Right lobe of liver (tissue), 6 donors: ENCODE results near the gene PDZRN4. TPM values are rescaled to one million over a fixed set of nuclear protein-coding genes. Genes with fewer than 3 reads are reported as not detected.

Experiments
- ATAC-seq, 4 donors: fragments of 200-7000 bp; cut with Tn5 transposase; one replicate each; pipeline ENCODE4 v1.9.1; 2020; ENCODE audit warnings: mild to moderate bottlenecking in 4 of 4, moderate library complexity in 4 of 4
- DNase-seq, 3 donors: peaks; one replicate each; pipeline ENCODE4 v3.0.0-alpha.2; 2020
- H3K27ac ChIP-seq, 3 donors: fragments of 200-600 bp; one replicate each; pipeline ENCODE4 v1.8.0; 2022
- H3K27me3 ChIP-seq, 2 donors: fragments of 200-600 bp; one replicate each; pipeline ENCODE4 v1.8.0; 2022
- H3K36me3 ChIP-seq, 4 donors: fragments of 200-600 bp; sonication (generic) in 1 of 4; one replicate each; pipeline versions ENCODE4 v1.5.1 to v1.8.0; 2017 to 2022; ENCODE audit warnings: control low read depth in 1 of 4
- H3K4me1 ChIP-seq, 4 donors: fragments of 200-600 bp; sonication (generic) in 1 of 4; one replicate each; pipeline versions ENCODE4 v1.5.1 to v1.8.0; 2017 to 2022; ENCODE audit warnings: control low read depth in 1 of 4
- H3K4me3 ChIP-seq, 3 donors: fragments of 200-600 bp; one replicate each; pipeline ENCODE4 v1.8.0; 2022
- H3K9me3 ChIP-seq, 4 donors: fragments of 200-600 bp; sonication (generic) in 1 of 4; one replicate each; pipeline versions ENCODE4 v1.5.1 to v1.8.0; 2017 to 2022; ENCODE audit warnings: control low read depth in 1 of 4
- POLR2A ChIP-seq: fragments of 450-650 bp; IDR thresholded peaks from one replicate; pipeline ENCODE4 v1.6.1; 2017; ENCODE audit warnings: antibody characterized with exemption, mild to moderate bottlenecking
- WGBS: methylation state at CpG from one replicate; pipeline ENCODE4 v1.1.6; 2018; ENCODE audit warnings: low coverage, low lambda C conversion rate; ENCODE audit not compliant: insufficient coverage; ENCODE audit errors: missing lambda C conversion rate; 5-methylcytosine and 5-hydroxymethylcytosine counted together
- intact Hi-C, 2 donors: fragments of 100-400 bp; cut with DNase I; formaldehyde crosslinking; loops; one replicate each; pipeline versions ENCODE4 v1.11.2 to v1.14.1; 2022
- total RNA-seq, 6 experiments: library from RNA; depleted of rRNA in 2 of 6; stranded (reverse); fragments of >200 nt in 2 of 6; fragmentation: NEBNext Ultra II Directional in 3 of 6; extraction: Animal tissue kit (Norgen Biotek cat#: 25700) in 3 of 6; gene quantifications; one replicate each; pipeline versions ENCODE4 v1.1.0 to v1.2.4, GENCODE V29; 2016 to 2023
- TF ChIP-seq, protein P1 (sequence below), 4 donors: fragments of 200-600 bp in 3 of 4; fragments of 450-650 bp in 1 of 4; IDR thresholded peaks; one replicate each; pipeline versions ENCODE4 v1.5.1 to v1.8.0; 2016 to 2022; ENCODE audit warnings: antibody characterized with exemption in 4 of 4, mild to moderate bottlenecking in 2 of 4
- donor health status: DM: no; HTN: yes; CAD: no.
- donor health status: DM: no; HTN: no; CAD: no.
- donor health status: DM: no; HTN: no; CAD: no.
- donor health status: DM: no; HTN: yes; CAD: no.
- donor health status: DM: no; HTN: yes; CAD: no.

PDZRN4 gene
- total RNA-seq, 6 experiments from 2014 or later: 0.12 to 0.49 (median 0.42) TPM; not detected in 1

DNA sequence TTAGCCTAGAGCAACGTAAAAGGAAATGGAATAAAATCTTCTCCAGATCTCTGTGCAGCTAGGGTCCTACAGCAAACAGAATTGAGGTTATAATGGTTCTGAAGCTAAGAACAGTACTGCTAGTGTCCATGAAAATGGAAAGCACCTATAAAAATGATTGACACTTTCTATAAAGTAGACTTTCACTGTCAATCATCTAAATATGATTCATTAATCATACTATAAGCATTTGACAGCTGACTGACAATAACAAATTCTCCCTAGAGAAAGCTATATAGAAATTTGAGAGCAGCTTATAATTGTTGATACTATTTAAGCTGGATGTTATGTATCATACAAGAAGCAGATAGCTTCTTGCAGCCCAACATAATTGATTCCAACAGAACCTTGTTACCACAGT, 80.9 kb downstream of the PDZRN4 start:
- Histone ChIP-seq H3K9me3 (no peaks in the 10 kb centered on the region), H3K4me1 (no peaks in the 10 kb centered on the region), H3K4me3 (no peak overlapping the region), H3K36me3 (no peaks in the 10 kb centered on the region), H3K27me3 (peaks cover 0 to 3% of the 10 kb centered on the region in 2 donors), H3K27ac (no peak overlapping the region)
- ATAC-seq (no peak), DNase-seq (no peak)
- WGBS: 69% methylated on average over 1 of the region's 1 CpG
- TF ChIP-seq, protein P1, sequence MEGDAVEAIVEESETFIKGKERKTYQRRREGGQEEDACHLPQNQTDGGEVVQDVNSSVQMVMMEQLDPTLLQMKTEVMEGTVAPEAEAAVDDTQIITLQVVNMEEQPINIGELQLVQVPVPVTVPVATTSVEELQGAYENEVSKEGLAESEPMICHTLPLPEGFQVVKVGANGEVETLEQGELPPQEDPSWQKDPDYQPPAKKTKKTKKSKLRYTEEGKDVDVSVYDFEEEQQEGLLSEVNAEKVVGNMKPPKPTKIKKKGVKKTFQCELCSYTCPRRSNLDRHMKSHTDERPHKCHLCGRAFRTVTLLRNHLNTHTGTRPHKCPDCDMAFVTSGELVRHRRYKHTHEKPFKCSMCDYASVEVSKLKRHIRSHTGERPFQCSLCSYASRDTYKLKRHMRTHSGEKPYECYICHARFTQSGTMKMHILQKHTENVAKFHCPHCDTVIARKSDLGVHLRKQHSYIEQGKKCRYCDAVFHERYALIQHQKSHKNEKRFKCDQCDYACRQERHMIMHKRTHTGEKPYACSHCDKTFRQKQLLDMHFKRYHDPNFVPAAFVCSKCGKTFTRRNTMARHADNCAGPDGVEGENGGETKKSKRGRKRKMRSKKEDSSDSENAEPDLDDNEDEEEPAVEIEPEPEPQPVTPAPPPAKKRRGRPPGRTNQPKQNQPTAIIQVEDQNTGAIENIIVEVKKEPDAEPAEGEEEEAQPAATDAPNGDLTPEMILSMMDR (IDR thresholded peaks at IDR 0.05): no peak
- no peak for TF ChIP-seq POLR2A
- intact Hi-C loops: no loop called here

DNA sequence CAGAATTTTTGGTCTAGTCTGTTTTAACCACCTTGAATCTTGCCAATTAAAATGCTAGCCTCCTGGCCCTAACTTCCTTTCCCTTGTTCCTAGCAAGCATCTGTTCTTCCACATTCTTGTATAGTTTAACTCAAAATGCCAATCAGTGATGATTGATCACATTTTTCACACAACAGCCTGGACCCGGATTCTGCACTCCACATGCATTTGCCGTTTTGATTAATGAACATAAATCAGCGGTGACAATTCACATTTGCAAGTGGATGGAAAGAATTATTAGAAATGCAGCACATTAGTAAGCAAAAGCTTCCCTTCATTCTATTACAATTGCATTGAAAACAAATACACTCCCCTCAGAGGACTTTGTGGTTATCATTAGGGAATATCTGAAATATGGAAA, 83.4 kb downstream of the PDZRN4 start:
- WGBS: 62% methylated on average over 3 of the region's 3 CpGs
- no peak for DNase-seq
- Histone ChIP-seq H3K36me3 (no peaks in the 10 kb centered on the region), H3K9me3 (no peaks in the 10 kb centered on the region), H3K27me3 (no peaks in the 10 kb centered on the region), H3K4me3 (no peak overlapping the region), H3K4me1 (peaks cover 0 to 3% (median 0%) of the 10 kb centered on the region in 4 donors), H3K27ac (no peak overlapping the region)
- no peak for TF ChIP-seq POLR2A
- TF ChIP-seq, protein P1 (IDR thresholded peaks at IDR 0.05): no peak
- intact Hi-C loops: no loop called here
- ATAC-seq: no peak

DNA sequence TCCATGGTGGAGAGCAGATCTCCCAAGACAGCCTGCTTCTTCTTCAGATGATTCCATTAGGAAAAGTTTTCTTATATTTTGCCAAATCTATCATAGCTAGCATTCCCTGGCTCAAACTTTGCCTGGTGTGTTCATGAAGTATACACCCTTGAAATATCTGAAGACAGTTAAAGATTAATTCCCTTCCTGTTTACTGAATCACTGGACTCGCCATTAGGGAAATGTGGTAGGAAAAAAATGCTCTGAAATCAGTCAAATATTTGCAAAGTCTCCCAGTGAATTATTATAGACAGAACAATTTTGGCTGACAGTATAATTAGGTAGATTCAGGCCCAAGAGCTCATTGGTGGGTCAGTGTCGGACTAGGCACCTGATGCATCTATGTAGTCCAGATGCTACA, 86.5 kb downstream of the PDZRN4 start:
- no peaks in the 10 kb centered on the region for H3K9me3 ChIP-seq
- DNase-seq (no peak), ATAC-seq (peak in 1 of 4 donors; percentile 18)
- intact Hi-C loops: no loop called here
- no peak overlapping the region for H3K4me3 ChIP-seq
- no peak overlapping the region for H3K27ac ChIP-seq
- no peaks in the 10 kb centered on the region for H3K27me3 ChIP-seq
- no peaks in the 10 kb centered on the region for H3K36me3 ChIP-seq
- H3K4me1 ChIP-seq: peaks cover 0 to 3% (median 0%) of the 10 kb centered on the region in 4 donors
- TF ChIP-seq POLR2A: no peak
- TF ChIP-seq, protein P1 (IDR thresholded peaks at IDR 0.05): no peak
- WGBS: 24% methylated on average over 2 of the region's 2 CpGs

DNA sequence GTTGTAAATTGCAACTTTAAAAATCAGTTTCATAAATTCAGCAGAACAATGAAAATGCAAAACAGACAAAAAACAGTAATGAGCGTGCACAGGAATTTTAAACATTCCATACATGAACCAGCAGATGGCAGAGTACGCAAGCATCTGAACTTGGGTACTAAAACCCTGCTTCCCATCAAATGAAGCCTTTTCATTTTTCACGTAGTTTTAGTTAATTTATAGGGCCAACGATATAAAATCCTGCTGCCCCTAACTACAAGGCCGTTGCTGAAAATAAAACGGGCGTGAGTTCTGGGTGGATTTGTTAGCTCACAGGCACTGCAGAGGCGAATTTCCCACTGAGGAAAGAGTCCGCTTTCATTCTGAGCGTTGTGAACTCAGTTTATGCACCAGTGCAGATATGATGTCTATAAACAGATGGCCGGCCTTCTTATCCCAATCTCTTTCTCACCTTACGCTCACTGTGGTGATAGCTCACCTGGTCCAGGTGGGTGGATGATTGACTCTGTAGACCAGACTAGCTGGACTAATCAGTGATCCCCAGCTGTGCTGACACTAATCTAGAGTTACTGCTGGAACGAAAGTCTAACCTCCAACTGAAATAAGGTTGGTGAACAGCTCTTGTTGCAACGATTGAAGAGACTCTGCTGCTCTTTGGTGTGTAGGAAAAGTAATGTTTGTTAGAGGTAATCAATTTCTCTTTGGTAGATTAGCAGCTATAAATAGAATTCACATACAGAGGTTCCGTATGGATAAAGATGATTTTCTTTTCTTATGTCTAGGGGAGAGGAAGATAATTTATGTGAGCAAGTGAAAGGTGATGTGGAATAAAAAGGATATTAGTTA, 89.2 kb downstream of the PDZRN4 start:
- H3K27me3 ChIP-seq: no peaks in the 10 kb centered on the region
- peaks cover 0 to 3% (median 0%) of the 10 kb centered on the region in 4 donors for H3K4me1 ChIP-seq
- no peak overlapping the region for H3K27ac ChIP-seq
- H3K9me3 ChIP-seq: no peaks in the 10 kb centered on the region
- H3K36me3 ChIP-seq: no peaks in the 10 kb centered on the region
- intact Hi-C loops: no loop called here
- DNase-seq: no peak
- H3K4me3 ChIP-seq: no peak overlapping the region
- 18% methylated on average over 14 of the region's 15 CpGs for WGBS
- TF ChIP-seq, protein P1 (IDR thresholded peaks at IDR 0.05): peak; percentile 35 to 72 (median 56)
- TF ChIP-seq POLR2A: no peak
- peak; percentile 48 to 73 (median 62) for ATAC-seq
